DMS79 treated with DMSO at 0.1 percent for 48 hours (cell line): ENCODE measurements around the gene ANKRD10.
A peak's percentile ranks its signal among the peaks of the same experiment; 100 is the strongest.
"Not testable (repeated sequence)": the region's sequence is repeated elsewhere in the genome, so short reads cannot be mapped to it uniquely, and the experiment has no call there.

Experiments
- DNase-seq: peaks from one replicate; lab custom pipeline; 2025; lab: John Stamatoyannopoulos, UW

ANKRD10 gene

GRCh38 chr13:110866491-110867170 lies 48.2 kb downstream of the ANKRD10 start:
- DNase-seq = no peak

- DNase-seq = no peak
These were observed 51.2 kb downstream of the ANKRD10 start for GRCh38 chr13:110863685-110864084.

- DNase-seq = no peak
These were observed 53.9 kb downstream of the ANKRD10 start for GRCh38 chr13:110860983-110861382.

- DNase-seq = no peak
These were observed 57.7 kb downstream of the ANKRD10 start for GRCh38 chr13:110856942-110857835.

- DNase-seq = no peak
These were observed 59.5 kb downstream of the ANKRD10 start for GRCh38 chr13:110855363-110855762.

- no peak for DNase-seq
These were observed 60.0 kb downstream of the ANKRD10 start for GRCh38 chr13:110854866-110855265.

- no peak for DNase-seq
These were observed 61.6 kb downstream of the ANKRD10 start for GRCh38 chr13:110853235-110853721.

- peak; percentile 27 for DNase-seq
These were observed 64.0 kb downstream of the ANKRD10 start for GRCh38 chr13:110850840-110851239.

GRCh38 chr13:110850006-110850405 lies 64.9 kb downstream of the ANKRD10 start:
- DNase-seq = no peak

DNA sequence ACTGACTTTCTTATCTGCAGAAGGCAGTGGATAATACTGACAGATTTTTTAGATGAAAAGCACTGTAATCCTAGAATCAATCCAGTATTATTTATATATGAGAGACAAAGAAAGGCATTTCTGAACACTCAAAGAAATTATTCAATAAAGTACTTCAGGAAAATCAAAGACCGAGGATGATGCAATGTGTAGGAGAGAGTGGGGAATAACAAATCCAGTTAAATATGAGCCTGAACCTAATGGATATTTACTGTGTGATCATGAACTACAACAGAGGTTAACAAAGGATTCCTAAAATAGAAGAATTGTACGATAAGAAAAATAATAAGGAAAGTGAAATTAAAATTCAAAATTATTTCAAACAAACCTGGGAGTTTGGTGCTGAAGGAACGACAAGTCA lies 69.3 kb downstream of the ANKRD10 start:
- DNase-seq = no peak

GRCh38 chr13:110841846-110842245 lies 73.0 kb downstream of the ANKRD10 start:
- DNase-seq = no peak

DNA sequence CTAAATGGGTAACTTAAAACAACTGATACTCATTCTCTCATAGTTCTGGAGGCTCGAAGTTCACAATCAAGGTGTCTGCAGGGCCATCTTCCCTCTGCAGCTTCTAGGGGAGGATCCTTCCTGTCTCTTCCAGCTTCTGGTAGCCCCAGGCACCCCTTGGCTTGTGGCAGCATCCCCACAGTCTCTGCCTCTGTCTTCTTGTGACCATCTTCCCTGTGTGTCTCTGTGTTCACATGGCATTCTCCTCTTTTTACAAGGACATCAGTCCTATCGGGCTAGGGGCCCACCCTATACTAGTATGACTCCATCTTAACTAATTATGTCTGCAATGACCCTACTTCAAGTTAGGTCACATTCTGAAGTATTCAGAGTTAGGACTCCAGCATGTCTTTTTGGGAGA lies 73.5 kb downstream of the ANKRD10 start:
- no peak for DNase-seq

DNA sequence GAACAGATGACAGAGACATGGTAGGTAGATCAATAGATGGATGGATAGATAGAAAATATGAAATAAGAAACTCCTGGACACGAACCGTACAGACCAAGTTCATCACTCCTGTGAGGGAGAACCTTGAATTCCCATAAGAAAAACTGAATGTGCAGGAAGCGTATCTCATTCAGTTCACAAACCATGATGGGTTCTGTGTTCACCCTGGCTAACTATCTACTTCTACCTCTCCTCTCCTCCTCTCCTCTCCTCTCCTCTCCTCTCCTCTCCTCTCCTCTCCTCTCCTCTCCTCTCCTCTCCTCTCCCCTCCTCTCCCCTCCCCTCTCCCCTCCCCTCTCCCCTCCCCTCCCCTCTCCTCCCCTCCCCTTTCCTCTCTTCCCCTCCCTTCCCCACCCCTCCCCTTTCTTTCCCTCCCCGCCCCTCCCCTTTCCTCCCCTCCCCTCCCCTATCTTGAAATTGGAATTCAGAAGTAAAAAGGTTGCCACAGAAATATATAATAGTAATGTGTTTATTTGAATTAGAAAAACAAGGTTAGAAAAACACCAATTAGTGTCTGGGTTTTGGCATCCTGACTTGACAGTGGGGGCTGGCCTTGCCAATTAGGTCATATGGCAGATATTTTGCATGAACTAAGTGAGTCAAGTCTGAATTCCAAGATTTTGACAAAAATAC lies 75.9 kb downstream of the ANKRD10 start:
- no peak for DNase-seq

DNA sequence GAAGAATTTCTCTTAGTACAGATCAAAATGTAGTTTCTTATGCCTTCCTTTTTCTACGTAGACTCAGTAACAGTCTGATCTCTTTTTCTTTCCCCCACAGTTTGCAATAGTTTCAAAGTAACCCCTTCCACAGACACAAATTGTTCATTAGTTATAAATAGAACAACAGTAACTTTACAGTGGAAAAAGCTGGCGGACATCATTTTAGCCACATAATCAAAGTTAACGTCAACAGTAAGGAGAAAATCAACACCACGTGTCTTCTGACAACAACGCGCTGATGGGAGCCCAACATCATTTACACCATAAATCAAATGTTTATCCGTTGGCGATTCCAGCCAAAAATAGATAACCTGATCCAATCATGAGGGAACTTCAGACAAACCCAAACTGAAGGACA lies 76.8 kb downstream of the ANKRD10 start:
- DNase-seq = no peak

GRCh38 chr13:110837397-110838061 lies 77.3 kb downstream of the ANKRD10 start:
- DNase-seq = not testable (repeated sequence)

GRCh38 chr13:110836605-110836903 lies 78.3 kb downstream of the ANKRD10 start:
- no peak for DNase-seq

DNA sequence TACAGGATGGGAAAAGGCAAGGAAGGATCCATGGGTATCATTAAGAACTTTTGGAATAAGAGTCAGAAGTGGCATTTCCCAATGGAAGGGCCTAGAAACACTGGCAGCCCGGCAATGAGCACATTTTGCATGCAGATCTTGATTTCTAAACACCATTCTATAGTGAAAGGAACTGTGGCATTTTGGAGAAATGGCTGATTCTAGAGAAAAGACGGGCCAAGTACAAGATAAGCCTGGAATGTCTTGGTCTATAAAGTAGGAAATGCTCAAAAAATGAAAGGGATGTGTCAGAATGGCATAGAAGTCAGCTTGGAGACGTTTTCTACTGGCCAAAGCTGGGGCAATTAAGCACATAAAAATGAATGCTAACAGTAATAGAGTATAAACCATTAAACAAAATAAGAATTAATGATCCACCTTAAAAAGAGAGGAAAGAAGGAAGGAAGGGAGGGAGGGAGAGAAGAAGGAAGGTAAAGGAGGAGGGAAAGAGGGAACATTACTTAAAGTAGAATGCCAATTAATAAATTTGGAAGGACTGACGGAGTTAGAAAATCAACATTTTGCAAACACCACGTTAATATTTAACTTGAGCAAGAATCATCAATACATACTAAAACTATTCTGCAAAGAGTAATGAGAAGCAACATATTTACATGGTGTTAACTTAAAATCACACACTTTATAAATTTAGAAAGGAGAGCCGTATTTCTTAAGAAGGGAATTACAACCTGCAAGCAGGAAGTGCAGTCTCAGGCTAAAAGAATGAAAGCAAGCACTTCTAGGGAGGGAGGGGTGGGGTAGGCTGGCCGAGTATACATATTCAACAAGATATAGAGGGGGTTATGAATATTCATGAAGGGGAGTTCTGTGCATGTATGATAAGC lies 78.9 kb downstream of the ANKRD10 start:
- DNase-seq = no peak

DNA sequence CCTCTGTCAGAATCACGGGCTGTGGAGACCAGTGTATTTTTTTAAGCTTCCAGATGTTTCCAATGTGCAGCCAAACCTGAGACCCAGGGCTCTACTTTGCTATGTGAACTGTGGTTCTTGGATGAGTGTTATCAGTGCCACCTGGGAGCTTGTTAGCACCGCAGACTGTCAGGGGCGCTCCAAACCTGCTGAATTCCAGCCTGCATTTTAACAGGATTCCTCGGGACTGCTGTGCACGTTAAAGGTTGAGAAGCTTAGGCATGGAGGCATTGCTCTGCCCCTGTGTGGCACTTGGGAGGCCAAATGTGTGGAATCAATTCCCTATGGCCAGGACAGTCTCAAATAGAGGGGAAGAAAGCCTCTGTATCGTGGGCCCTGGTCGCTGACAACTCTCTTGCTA lies 80.3 kb downstream of the ANKRD10 start:
- DNase-seq = no peak

DNA sequence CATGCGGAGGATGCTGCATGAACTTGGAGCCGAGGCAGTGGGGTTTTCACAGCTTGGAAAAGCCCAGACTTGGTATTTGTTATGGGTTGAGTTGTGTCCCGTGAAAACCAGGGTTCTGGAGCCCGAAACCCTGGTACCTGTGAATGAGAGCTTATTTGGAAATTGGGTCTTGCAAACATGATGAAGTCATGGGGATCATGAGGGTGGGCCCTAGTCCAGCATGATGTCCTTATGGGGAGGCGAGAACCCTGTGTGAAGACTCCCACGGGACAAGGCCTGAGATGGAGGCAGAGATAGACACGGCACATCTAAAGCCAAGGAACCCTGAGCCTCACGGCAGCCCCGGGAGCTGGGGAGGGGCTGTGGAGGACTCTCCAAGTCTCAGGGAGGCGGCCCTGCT lies 82.3 kb downstream of the ANKRD10 start:
- no peak for DNase-seq

DNA sequence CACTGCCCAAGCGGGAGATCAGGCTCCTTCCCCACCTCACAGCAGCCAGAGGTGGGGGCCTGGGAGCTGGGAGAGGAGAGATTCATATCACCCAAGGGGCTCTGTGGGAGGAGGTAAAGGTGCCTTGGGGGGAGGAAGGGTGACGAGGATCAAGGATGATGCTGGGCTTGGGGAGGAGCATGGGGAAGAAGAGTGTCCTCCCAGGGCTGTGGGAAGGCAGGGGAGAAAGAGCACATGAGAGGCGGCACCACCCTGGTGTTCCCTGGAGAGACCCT lies 82.7 kb downstream of the ANKRD10 start:
- no peak for DNase-seq

DNA sequence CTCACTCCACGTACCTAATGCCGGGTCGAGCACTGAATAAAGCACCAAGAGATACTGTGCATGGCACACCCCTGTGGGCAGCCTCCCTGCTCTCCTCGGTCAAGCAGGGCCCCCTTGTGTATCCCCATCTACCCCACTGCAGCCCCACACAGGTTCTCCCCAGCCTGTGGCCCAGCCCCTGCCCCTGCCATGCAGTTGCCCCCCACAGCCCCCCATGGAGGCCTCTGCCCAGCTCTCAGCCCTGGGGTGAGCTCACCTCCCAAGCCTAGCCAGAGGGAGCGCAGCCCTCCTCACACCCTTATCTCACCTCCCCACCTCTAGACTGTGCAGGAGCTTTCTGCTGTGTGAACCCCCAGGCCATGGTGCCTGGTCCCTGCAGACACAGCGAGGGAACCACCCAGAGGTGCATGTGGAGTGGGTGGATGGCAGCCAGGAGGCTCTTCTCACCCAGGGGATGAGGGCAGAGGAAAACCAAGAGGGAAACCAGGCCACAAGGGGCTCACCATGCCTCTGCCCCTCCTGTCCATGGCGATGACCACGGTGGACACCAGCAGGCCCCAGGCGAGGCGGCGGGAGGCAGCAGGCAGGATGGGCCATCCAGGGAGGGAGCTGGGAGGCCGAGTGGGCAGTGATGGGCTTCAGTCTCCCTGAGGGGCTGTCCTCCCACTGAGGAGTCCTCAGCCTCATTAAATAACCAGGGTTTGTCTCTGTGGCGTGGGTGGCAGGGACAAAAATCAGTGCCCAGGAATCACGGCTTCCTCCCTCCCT lies 83.2 kb downstream of the ANKRD10 start:
- no peak for DNase-seq
